ENCODE measurements around the gene FBXL4.

Gene FBXL4

GRCh38 chr6:98947411-98948292 is at the start of gene FBXL4:
Gene FBXL4, minus strand, starts transcription at chr6:98947946. Its CDS starts 20,958 bp downstream, at chr6:98926988.
- Mint-ChIP-seq H3K27ac (peak within 1 kb of the TSS; percentile 96), H3K27me3 (peaks cover 3% of the 10 kb centered on the region), H3K36me3 (ENCODE audit: low read depth) (peaks cover 20% of the 10 kb centered on the region), H3K4me1 (ENCODE audit: low read depth) (peaks cover 31% of the 10 kb centered on the region), H3K9me3 (peaks cover 3% of the 10 kb centered on the region), H3K4me3 (peak within 1 kb of the TSS; percentile 93)
- peak; percentile 91 for DNase-seq

- H3K27ac Mint-ChIP-seq, result no peak overlapping the region
- H3K9me3 Mint-ChIP-seq, result no peaks in the 10 kb centered on the region
- H3K4me3 Mint-ChIP-seq, result no peak overlapping the region
- no peaks in the 10 kb centered on the region for H3K36me3 Mint-ChIP-seq (ENCODE audit: low read depth)
- DNase-seq, result no peak
- peaks cover 32% of the 10 kb centered on the region for H3K27me3 Mint-ChIP-seq
- H3K4me1 Mint-ChIP-seq (ENCODE audit: low read depth), result no peaks in the 10 kb centered on the region
These were observed 47.4 kb upstream of the FBXL4 start for GRCh38 chr6:98995116-98995515.

GRCh38 chr6:98992535-98992934 is 44.8 kb upstream of the FBXL4 start:
- DNase-seq, result no peak
- Mint-ChIP-seq H3K36me3 (ENCODE audit: low read depth) (no peaks in the 10 kb centered on the region), H3K4me1 (ENCODE audit: low read depth) (no peaks in the 10 kb centered on the region), H3K4me3 (no peak overlapping the region), H3K9me3 (no peaks in the 10 kb centered on the region), H3K27me3 (peaks cover 32% of the 10 kb centered on the region), H3K27ac (no peak overlapping the region)

GRCh38 chr6:98986071-98986615 is 38.4 kb upstream of the FBXL4 start:
- Mint-ChIP-seq H3K9me3 (no peaks in the 10 kb centered on the region), H3K27ac (no peak overlapping the region), H3K27me3 (peaks cover 16% of the 10 kb centered on the region), H3K4me1 (ENCODE audit: low read depth) (no peaks in the 10 kb centered on the region), H3K36me3 (ENCODE audit: low read depth) (no peaks in the 10 kb centered on the region), H3K4me3 (no peak overlapping the region)
- no peak for DNase-seq

DNA sequence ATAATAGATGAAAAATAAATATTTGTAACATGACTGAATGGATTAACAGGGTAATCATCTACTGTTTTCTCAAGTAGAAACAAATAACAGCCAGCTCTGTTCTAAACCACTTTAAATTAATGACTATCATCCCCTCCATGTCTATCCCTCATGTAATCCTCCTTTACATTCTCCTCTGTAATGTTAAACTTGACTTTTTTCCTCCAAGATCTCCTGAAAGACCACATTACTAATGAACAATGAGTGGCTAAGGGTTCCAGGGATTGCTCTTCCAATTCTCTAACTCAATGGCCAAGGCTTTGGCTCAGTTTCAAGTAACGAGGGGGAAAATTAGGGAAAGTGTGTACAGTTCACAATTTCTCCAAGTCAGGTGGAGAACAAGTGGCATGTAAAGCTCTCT is 37.6 kb upstream of the FBXL4 start:
- Mint-ChIP-seq H3K27ac (no peak overlapping the region), H3K4me1 (ENCODE audit: low read depth) (no peaks in the 10 kb centered on the region), H3K9me3 (no peaks in the 10 kb centered on the region), H3K4me3 (no peak overlapping the region), H3K27me3 (peaks cover 16% of the 10 kb centered on the region), H3K36me3 (ENCODE audit: low read depth) (no peaks in the 10 kb centered on the region)
- no peak for DNase-seq

DNA sequence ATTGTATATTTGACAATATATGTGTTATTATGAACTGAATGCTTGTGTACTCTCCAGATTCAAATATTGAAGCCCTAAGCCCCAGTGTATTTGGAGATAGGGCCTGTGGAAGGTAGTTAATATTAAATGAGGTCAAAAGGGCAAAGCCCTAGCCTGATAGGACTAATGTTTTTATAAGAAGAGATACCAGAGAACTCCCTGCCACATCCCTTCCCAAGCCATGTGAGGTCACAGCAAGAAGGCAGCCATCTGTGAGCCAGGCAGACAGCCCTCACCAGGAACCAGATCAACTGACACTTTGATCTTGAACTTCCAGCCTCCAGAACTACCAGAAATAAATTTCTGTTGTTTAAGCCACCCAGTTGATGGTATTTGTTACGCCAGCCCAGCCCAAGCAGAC is 36.4 kb upstream of the FBXL4 start:
- peaks cover 16% of the 10 kb centered on the region for H3K27me3 Mint-ChIP-seq
- H3K36me3 Mint-ChIP-seq (ENCODE audit: low read depth), result no peaks in the 10 kb centered on the region
- peaks cover under 1% of the 10 kb centered on the region for H3K4me1 Mint-ChIP-seq (ENCODE audit: low read depth)
- no peak for DNase-seq
- H3K4me3 Mint-ChIP-seq, result no peak overlapping the region
- H3K9me3 Mint-ChIP-seq, result no peaks in the 10 kb centered on the region
- H3K27ac Mint-ChIP-seq, result no peak overlapping the region

DNA sequence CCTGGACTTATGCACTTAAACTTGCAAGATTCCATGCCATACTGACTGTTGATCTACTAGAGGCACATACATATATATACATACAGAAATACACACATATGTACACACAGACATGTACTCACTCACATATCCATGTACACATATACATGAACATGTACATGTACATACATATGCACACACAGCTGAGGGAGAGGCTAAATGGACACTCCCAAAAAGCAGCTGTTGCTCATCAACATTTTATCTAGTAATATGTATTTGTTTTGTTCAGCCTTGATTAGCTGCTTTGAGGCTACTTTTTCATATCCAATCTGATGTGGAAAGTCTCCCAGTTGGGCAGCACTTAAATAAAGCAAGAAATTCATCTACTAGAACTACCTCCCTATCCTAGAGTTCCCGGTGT is 33.7 kb upstream of the FBXL4 start:
- DNase-seq, result no peak
- H3K9me3 Mint-ChIP-seq, result no peaks in the 10 kb centered on the region
- H3K36me3 Mint-ChIP-seq (ENCODE audit: low read depth), result no peaks in the 10 kb centered on the region
- peaks cover 8% of the 10 kb centered on the region for H3K27me3 Mint-ChIP-seq
- no peak overlapping the region for H3K4me3 Mint-ChIP-seq
- peaks cover 10% of the 10 kb centered on the region for H3K4me1 Mint-ChIP-seq (ENCODE audit: low read depth)
- no peak overlapping the region for H3K27ac Mint-ChIP-seq

DNA sequence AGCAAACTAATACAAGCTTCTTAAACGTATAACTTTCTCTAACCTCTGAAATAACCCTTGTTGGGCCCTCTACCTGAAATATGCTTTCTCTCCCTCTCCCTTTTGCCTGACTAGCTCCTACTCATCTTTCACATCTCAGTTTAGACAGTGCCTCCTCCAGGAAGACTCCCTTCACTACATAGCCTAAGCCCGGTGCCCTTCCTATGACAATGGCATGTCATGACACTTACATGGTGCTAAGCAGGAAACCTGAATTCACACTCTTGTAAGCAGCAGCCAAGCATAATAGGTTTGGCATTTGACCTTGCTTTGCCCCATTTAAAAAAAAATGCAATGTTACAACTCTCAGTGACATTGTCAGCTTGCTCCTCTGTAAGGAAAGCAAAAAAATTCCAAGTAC is 33.1 kb upstream of the FBXL4 start:
- Mint-ChIP-seq H3K4me1 (ENCODE audit: low read depth) (peaks cover 10% of the 10 kb centered on the region), H3K9me3 (no peaks in the 10 kb centered on the region), H3K4me3 (no peak overlapping the region), H3K27me3 (peaks cover 5% of the 10 kb centered on the region), H3K36me3 (ENCODE audit: low read depth) (no peaks in the 10 kb centered on the region), H3K27ac (no peak overlapping the region)
- DNase-seq, result no peak

- Mint-ChIP-seq H3K9me3 (no peaks in the 10 kb centered on the region), H3K4me3 (no peak overlapping the region), H3K27me3 (peaks cover 4% of the 10 kb centered on the region), H3K27ac (no peak overlapping the region), H3K4me1 (ENCODE audit: low read depth) (peaks cover 10% of the 10 kb centered on the region), H3K36me3 (ENCODE audit: low read depth) (no peaks in the 10 kb centered on the region)
- DNase-seq, result no peak
These were observed 30.0 kb upstream of the FBXL4 start for GRCh38 chr6:98977671-98978292.

- H3K27me3 Mint-ChIP-seq, result peaks cover 4% of the 10 kb centered on the region
These were observed 29.1 kb upstream of the FBXL4 start for GRCh38 chr6:98976674-98977385.

GRCh38 chr6:98975421-98975820 is 27.7 kb upstream of the FBXL4 start:
- Mint-ChIP-seq H3K36me3 (ENCODE audit: low read depth) (no peaks in the 10 kb centered on the region), H3K27me3 (peaks cover 4% of the 10 kb centered on the region)

More at GRCh38 chr6:98976674-98977385, 29.1 kb upstream of the FBXL4 start:
- Mint-ChIP-seq H3K36me3 (ENCODE audit: low read depth) (no peaks in the 10 kb centered on the region), H3K4me1 (ENCODE audit: low read depth) (peaks cover 10% of the 10 kb centered on the region), H3K27ac (no peak overlapping the region), H3K9me3 (no peaks in the 10 kb centered on the region), H3K4me3 (no peak overlapping the region)
- DNase-seq, result no peak

GRCh38 chr6:98974309-98974708 is 26.6 kb upstream of the FBXL4 start:
- Mint-ChIP-seq H3K27ac (no peak overlapping the region), H3K4me3 (no peak overlapping the region), H3K9me3 (no peaks in the 10 kb centered on the region), H3K36me3 (ENCODE audit: low read depth) (no peaks in the 10 kb centered on the region), H3K4me1 (ENCODE audit: low read depth) (peaks cover 10% of the 10 kb centered on the region), H3K27me3 (peaks cover 4% of the 10 kb centered on the region)
- no peak for DNase-seq

More at GRCh38 chr6:98975421-98975820, 27.7 kb upstream of the FBXL4 start:
- Mint-ChIP-seq H3K27ac (no peak overlapping the region), H3K4me1 (ENCODE audit: low read depth) (peaks cover 10% of the 10 kb centered on the region), H3K9me3 (no peaks in the 10 kb centered on the region), H3K4me3 (no peak overlapping the region)
- no peak for DNase-seq

- peaks cover 4% of the 10 kb centered on the region for H3K27me3 Mint-ChIP-seq
- DNase-seq, result no peak
- peaks cover 5% of the 10 kb centered on the region for H3K4me1 Mint-ChIP-seq (ENCODE audit: low read depth)
- H3K27ac Mint-ChIP-seq, result no peak overlapping the region
- H3K36me3 Mint-ChIP-seq (ENCODE audit: low read depth), result no peaks in the 10 kb centered on the region
- H3K9me3 Mint-ChIP-seq, result peaks cover 5% of the 10 kb centered on the region
- H3K4me3 Mint-ChIP-seq, result no peak overlapping the region
These were observed 25.8 kb upstream of the FBXL4 start for GRCh38 chr6:98973571-98973970.

- peaks cover 7% of the 10 kb centered on the region for H3K9me3 Mint-ChIP-seq
- no peak overlapping the region for H3K27ac Mint-ChIP-seq
- no peaks in the 10 kb centered on the region for H3K4me1 Mint-ChIP-seq (ENCODE audit: low read depth)
- H3K4me3 Mint-ChIP-seq, result no peak overlapping the region
- no peaks in the 10 kb centered on the region for H3K36me3 Mint-ChIP-seq (ENCODE audit: low read depth)
- peaks cover 4% of the 10 kb centered on the region for H3K27me3 Mint-ChIP-seq
- DNase-seq, result no peak
These were observed 23.6 kb upstream of the FBXL4 start for GRCh38 chr6:98971303-98971702.
